ENCODE measurements around the gene HIVEP3. TPM values are rescaled to one million over a fixed set of nuclear protein-coding genes. Genes with fewer than 3 reads are reported as not detected.

Gene HIVEP3
- total and polyA plus RNA-seq, 4 experiments from 2014 or later: 8.2 to 12.8 (median 10.8) TPM

DNA sequence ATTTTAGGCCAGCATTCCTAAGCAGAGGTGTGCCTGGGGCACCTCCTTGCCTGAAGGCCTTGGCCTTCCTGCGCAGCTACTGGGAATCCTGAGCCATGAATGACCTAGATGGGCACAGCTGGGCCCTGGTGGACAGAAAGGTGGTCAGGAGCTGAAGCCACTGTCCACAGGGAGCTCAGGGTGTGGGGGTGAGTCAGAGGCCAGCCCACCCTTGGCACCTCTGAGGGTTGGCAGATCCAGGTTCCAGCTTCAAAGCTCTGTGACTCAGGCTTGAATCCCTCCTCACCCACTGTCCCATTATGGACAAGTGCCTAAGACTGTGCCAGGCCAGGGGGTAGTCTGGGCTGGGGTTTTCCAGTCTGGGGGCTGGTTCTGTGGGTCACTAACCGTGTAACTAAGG lies 427.8 kb downstream of the HIVEP3 start:
- Mint-ChIP-seq H3K4me1 (peaks cover 3 to 12% (median 5%) of the 10 kb centered on the region in 4 donors), H3K36me3 (no peaks in the 10 kb centered on the region), H3K27ac (no peak overlapping the region), H3K4me3 (no peak overlapping the region), H3K27me3 (peaks cover 20 to 22% of the 10 kb centered on the region in 2 donors), H3K9me3 (peaks cover 0 to 2% (median 0%) of the 10 kb centered on the region in 8 donors)
- H3K36me3 ChIP-seq (ENCODE audit: insufficient read depth, low read length): no peaks in the 10 kb centered on the region
- intact Hi-C loops (cut with micrococcal nuclease): no loop called here
- DNase-seq: no peak
- H3K27me3 ChIP-seq (ENCODE audit: insufficient read depth, low read length): peaks cover 3% of the 10 kb centered on the region
- no peak overlapping the region for H3K27ac ChIP-seq (ENCODE audit: low read depth, low read length)
- ChIA-PET POLR2A (ENCODE audit: partially characterized antibody) (no interaction called here), CTCF (ENCODE audit: partially characterized antibody) (no interaction called here)
- no peak overlapping the region for H3K4me3 ChIP-seq (ENCODE audit: low read length in 2 of 2)
- H3K9me3 ChIP-seq (ENCODE audit: control insufficient read depth in 1 of 2, low read length in 2 of 2): no peaks in the 10 kb centered on the region
- no peaks in the 10 kb centered on the region for H3K4me1 ChIP-seq (ENCODE audit: insufficient read depth, low read length)

GRCh38 chr1:41489561-41489960 lies 429.2 kb downstream of the HIVEP3 start:
- POLR2A ChIA-PET (ENCODE audit: partially characterized antibody): no interaction called here
- no peak for DNase-seq
- intact Hi-C loops (cut with micrococcal nuclease): no loop called here
- peaks cover 0 to 2% (median 0%) of the 10 kb centered on the region in 8 donors for H3K9me3 Mint-ChIP-seq
- peak overlapping the region in 1 of 8 donors; percentile 1 for H3K4me3 Mint-ChIP-seq
- peaks cover 0 to 7% (median 2%) of the 10 kb centered on the region in 4 donors for H3K4me1 Mint-ChIP-seq
- H3K4me3 ChIP-seq (ENCODE audit: low read length in 2 of 2): no peak overlapping the region
- no peaks in the 10 kb centered on the region for H3K36me3 Mint-ChIP-seq
- peaks cover 10 to 15% of the 10 kb centered on the region in 2 donors for H3K27me3 Mint-ChIP-seq
- no peaks in the 10 kb centered on the region for H3K36me3 ChIP-seq (ENCODE audit: insufficient read depth, low read length)
- no peaks in the 10 kb centered on the region for H3K9me3 ChIP-seq (ENCODE audit: control insufficient read depth in 1 of 2, low read length in 2 of 2)
- H3K4me1 ChIP-seq (ENCODE audit: insufficient read depth, low read length): no peaks in the 10 kb centered on the region
- H3K27ac Mint-ChIP-seq: no peak overlapping the region
- CTCF ChIA-PET (ENCODE audit: partially characterized antibody): no interaction called here
- H3K27me3 ChIP-seq (ENCODE audit: insufficient read depth, low read length): no peaks in the 10 kb centered on the region
- H3K27ac ChIP-seq (ENCODE audit: low read depth, low read length): no peak overlapping the region

DNA sequence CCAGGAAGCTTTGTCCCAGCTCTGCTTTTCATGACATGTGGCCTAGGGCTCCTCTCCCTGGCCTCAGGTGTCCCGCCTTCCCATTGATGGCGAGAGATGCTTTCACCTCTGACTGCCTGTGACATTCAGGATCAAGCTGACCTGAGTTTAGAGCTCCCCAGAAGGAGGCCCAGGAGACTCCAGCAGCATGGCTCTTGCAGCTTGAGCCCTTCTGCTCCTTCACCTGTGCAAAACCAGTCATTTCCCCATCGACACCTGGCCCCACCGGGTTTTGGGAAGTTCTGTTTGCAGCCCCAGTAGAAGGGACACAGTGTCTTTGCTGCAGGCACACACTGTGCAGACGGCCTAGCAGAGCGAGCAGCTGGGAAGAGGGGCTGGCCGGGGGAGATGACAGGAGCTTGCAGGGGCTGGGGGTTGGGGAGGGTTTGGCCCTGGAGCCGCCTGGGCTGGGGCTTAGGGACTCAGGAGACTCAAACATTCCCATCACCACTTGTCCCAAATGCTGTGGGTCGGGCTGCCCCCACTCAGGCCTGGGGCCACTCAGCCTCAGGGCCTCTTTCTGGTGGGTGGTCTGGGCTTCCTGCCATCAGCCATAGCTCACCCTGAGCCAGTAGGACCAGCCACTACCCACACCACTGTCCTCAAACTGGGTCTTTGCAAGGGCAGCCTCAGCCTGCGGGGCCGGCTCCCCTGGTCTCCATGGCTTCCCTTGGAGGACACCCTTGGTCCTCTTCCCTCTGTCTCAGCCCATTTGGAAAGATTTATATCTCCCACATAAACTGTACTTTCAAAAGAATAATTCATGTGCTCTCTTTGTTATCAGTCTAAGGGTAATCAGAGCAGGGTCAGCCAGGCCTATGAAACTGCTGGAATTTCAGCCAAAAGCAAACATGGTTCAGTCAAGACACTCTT lies 430.4 kb downstream of the HIVEP3 start:
- H3K9me3 Mint-ChIP-seq: peaks cover 0 to 2% (median 0%) of the 10 kb centered on the region in 8 donors
- Histone ChIP-seq H3K36me3 (ENCODE audit: insufficient read depth, low read length) (no peaks in the 10 kb centered on the region), H3K27ac (ENCODE audit: low read depth, low read length) (no peak overlapping the region), H3K4me1 (ENCODE audit: insufficient read depth, low read length) (no peaks in the 10 kb centered on the region), H3K27me3 (ENCODE audit: insufficient read depth, low read length) (no peaks in the 10 kb centered on the region), H3K4me3 (ENCODE audit: low read length in 2 of 2) (no peak overlapping the region), H3K9me3 (ENCODE audit: control insufficient read depth in 1 of 2, low read length in 2 of 2) (no peaks in the 10 kb centered on the region)
- peaks cover 0 to 7% (median 2%) of the 10 kb centered on the region in 4 donors for H3K4me1 Mint-ChIP-seq
- POLR2A ChIA-PET (ENCODE audit: partially characterized antibody): no interaction called here
- no peak overlapping the region for H3K4me3 Mint-ChIP-seq
- intact Hi-C loops (cut with micrococcal nuclease): no loop called here
- no peak overlapping the region for H3K27ac Mint-ChIP-seq
- H3K27me3 Mint-ChIP-seq: peaks cover 12 to 15% of the 10 kb centered on the region in 2 donors
- H3K36me3 Mint-ChIP-seq: no peaks in the 10 kb centered on the region
- CTCF ChIA-PET (ENCODE audit: partially characterized antibody): no interaction called here
- DNase-seq: no peak

DNA sequence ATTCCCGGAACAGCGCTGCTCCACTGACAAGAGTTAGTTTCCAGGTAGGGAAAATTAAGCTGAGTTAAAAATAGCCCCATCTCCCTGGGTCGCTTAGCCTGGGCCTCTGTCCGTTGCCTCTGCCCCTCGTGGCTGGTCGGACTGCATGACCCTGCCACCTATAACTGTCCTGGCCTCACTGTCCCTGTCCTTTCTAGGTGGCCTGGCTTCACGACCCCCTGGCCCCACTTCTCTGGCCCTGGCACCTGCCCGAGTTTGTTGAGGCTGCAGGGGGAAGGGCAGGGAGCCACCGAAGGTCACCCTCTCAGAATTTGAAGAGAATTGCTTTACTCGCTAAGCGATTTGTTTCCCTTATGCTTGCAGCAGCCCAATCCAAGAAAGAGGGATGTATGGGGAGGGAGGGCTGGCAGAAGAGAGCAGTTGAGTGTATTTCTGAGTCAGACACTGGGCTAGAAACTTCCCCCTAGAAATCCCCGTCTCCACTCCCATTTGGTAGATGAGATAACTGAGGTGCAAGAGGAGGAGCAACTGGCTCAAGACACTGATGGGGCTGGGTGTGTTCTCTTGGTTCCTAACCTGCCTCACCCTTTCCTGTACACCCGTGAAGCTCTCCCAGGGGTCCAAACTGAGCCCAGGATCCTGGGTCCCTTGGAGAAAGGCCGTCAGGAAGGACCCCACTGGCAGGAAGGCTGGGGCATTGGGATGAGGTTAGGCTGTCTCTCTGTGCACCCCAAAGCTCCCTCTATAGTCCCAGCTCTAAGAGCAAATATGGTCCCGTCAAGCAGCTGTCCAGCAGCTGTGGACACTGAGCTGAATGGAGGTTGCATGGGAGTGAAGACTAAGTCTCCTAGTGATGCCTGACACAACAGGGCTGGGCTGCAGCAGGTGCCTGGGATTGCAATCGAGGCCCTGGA lies 431.3 kb downstream of the HIVEP3 start:
- H3K27me3 ChIP-seq (ENCODE audit: insufficient read depth, low read length): no peaks in the 10 kb centered on the region
- H3K4me1 ChIP-seq (ENCODE audit: insufficient read depth, low read length): no peaks in the 10 kb centered on the region
- H3K4me3 ChIP-seq (ENCODE audit: low read length in 2 of 2): no peak overlapping the region
- H3K9me3 ChIP-seq (ENCODE audit: control insufficient read depth in 1 of 2, low read length in 2 of 2): no peaks in the 10 kb centered on the region
- H3K36me3 Mint-ChIP-seq: no peaks in the 10 kb centered on the region
- ChIA-PET CTCF (ENCODE audit: partially characterized antibody) (no interaction called here), POLR2A (ENCODE audit: partially characterized antibody) (no interaction called here)
- H3K4me3 Mint-ChIP-seq: no peak overlapping the region
- H3K27ac Mint-ChIP-seq: no peak overlapping the region
- intact Hi-C loops (cut with micrococcal nuclease): no loop called here
- no peak overlapping the region for H3K27ac ChIP-seq (ENCODE audit: low read depth, low read length)
- no peak for DNase-seq
- no peaks in the 10 kb centered on the region for H3K36me3 ChIP-seq (ENCODE audit: insufficient read depth, low read length)
- H3K9me3 Mint-ChIP-seq: peaks cover 0 to 2% (median 0%) of the 10 kb centered on the region in 8 donors
- peaks cover 0 to 7% (median 2%) of the 10 kb centered on the region in 4 donors for H3K4me1 Mint-ChIP-seq
- peaks cover 15 to 17% of the 10 kb centered on the region in 2 donors for H3K27me3 Mint-ChIP-seq

GRCh38 chr1:41486371-41487125 lies 432.2 kb downstream of the HIVEP3 start:
- H3K4me1 Mint-ChIP-seq: peaks cover 0 to 7% (median 2%) of the 10 kb centered on the region in 4 donors

GRCh38 chr1:41486053-41486370 lies 432.7 kb downstream of the HIVEP3 start:
- ChIA-PET CTCF (ENCODE audit: partially characterized antibody) (no interaction called here), POLR2A (ENCODE audit: partially characterized antibody) (no interaction called here)
- intact Hi-C loops (cut with micrococcal nuclease): no loop called here
- H3K4me3 ChIP-seq (ENCODE audit: low read length in 2 of 2): no peak overlapping the region
- no peaks in the 10 kb centered on the region for H3K4me1 ChIP-seq (ENCODE audit: insufficient read depth, low read length)
- peaks cover 0 to 7% (median 2%) of the 10 kb centered on the region in 4 donors for H3K4me1 Mint-ChIP-seq
- no peaks in the 10 kb centered on the region for H3K27me3 ChIP-seq (ENCODE audit: insufficient read depth, low read length)
- H3K9me3 Mint-ChIP-seq: peaks cover 0 to 2% (median 0%) of the 10 kb centered on the region in 8 donors
- no peak for DNase-seq
- H3K36me3 Mint-ChIP-seq: no peaks in the 10 kb centered on the region
- H3K27ac Mint-ChIP-seq: no peak overlapping the region
- H3K4me3 Mint-ChIP-seq: no peak overlapping the region
- H3K9me3 ChIP-seq (ENCODE audit: control insufficient read depth in 1 of 2, low read length in 2 of 2): no peaks in the 10 kb centered on the region
- H3K36me3 ChIP-seq (ENCODE audit: insufficient read depth, low read length): no peaks in the 10 kb centered on the region
- peaks cover 15 to 17% of the 10 kb centered on the region in 2 donors for H3K27me3 Mint-ChIP-seq
- no peak overlapping the region for H3K27ac ChIP-seq (ENCODE audit: low read depth, low read length)

More at GRCh38 chr1:41486371-41487125, 432.2 kb downstream of the HIVEP3 start:
- Histone ChIP-seq H3K27me3 (ENCODE audit: insufficient read depth, low read length) (no peaks in the 10 kb centered on the region), H3K4me3 (ENCODE audit: low read length in 2 of 2) (no peak overlapping the region), H3K27ac (ENCODE audit: low read depth, low read length) (no peak overlapping the region), H3K4me1 (ENCODE audit: insufficient read depth, low read length) (no peaks in the 10 kb centered on the region), H3K9me3 (ENCODE audit: control insufficient read depth in 1 of 2, low read length in 2 of 2) (no peaks in the 10 kb centered on the region), H3K36me3 (ENCODE audit: insufficient read depth, low read length) (no peaks in the 10 kb centered on the region)
- Mint-ChIP-seq H3K9me3 (peaks cover 0 to 2% (median 0%) of the 10 kb centered on the region in 8 donors), H3K27ac (no peak overlapping the region), H3K27me3 (peaks cover 15 to 17% of the 10 kb centered on the region in 2 donors), H3K4me3 (no peak overlapping the region), H3K36me3 (no peaks in the 10 kb centered on the region)
- ChIA-PET CTCF (ENCODE audit: partially characterized antibody) (no interaction called here), POLR2A (ENCODE audit: partially characterized antibody) (no interaction called here)
- DNase-seq: no peak
- intact Hi-C loops (cut with micrococcal nuclease): no loop called here
